ENCODE data around the gene CCDC177.

DNA sequence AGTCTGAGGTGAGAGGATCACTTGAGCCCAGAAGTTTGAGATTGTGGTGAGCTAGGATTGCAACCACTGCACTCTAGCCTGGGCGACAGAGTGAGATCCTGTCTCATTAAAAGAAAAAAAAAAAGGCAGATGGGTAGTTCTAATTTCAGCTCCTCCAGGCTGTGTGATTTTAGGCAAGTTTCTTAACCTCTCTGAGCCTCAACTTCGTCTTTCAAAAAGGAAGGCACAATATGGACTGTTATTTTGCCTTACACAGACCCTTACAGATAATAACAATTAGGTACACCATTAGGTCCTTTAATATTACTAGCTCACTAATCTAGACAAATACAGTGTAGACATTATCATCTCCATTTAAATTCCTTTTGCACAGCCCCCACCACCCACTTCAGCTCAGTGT is 4.8 kb upstream of the CCDC177 start:
- TF ChIP-seq, protein P1, sequence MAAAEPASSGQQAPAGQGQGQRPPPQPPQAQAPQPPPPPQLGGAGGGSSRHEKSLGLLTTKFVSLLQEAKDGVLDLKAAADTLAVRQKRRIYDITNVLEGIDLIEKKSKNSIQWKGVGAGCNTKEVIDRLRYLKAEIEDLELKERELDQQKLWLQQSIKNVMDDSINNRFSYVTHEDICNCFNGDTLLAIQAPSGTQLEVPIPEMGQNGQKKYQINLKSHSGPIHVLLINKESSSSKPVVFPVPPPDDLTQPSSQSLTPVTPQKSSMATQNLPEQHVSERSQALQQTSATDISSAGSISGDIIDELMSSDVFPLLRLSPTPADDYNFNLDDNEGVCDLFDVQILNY (CRISPR knock-in tag; IDR thresholded peaks at IDR 0.05), result no peak
- no peak for TF ChIP-seq ZFP1 (CRISPR knock-in tag; IDR thresholded peaks at IDR 0.05)
- TF ChIP-seq TEAD1 (CRISPR knock-in tag; IDR thresholded peaks at IDR 0.05), result no peak
- TF ChIP-seq, protein P2, sequence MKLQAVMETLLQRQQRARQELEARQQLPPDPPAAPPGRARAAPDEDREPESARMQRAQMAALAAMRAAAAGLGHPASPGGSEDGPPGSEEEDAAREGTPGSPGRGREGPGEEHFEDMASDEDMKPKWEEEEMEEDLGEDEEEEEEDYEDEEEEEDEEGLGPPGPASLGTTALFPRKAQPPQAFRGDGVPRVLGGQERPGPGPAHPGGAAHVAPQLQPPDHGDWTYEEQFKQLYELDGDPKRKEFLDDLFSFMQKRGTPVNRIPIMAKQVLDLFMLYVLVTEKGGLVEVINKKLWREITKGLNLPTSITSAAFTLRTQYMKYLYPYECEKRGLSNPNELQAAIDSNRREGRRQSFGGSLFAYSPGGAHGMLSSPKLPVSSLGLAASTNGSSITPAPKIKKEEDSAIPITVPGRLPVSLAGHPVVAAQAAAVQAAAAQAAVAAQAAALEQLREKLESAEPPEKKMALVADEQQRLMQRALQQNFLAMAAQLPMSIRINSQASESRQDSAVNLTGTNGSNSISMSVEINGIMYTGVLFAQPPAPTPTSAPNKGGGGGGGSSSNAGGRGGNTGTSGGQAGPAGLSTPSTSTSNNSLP (IDR thresholded peaks at IDR 0.05; ENCODE audit: borderline replicate concordance, low read depth, low read length), result no peak
- no peak for TF ChIP-seq CREB1 (IDR thresholded peaks at IDR 0.05)
- TF ChIP-seq CREB1 (CRISPR knock-in tag; IDR thresholded peaks at IDR 0.05), result no peak
- no peak for TF ChIP-seq RBM15 (IDR thresholded peaks at IDR 0.05; ENCODE audit: insufficient read depth, low read length)
- TF ChIP-seq TAF15 (IDR thresholded peaks at IDR 0.05; ENCODE audit: low read depth, low read length), result no peak
- TF ChIP-seq, protein P3, sequence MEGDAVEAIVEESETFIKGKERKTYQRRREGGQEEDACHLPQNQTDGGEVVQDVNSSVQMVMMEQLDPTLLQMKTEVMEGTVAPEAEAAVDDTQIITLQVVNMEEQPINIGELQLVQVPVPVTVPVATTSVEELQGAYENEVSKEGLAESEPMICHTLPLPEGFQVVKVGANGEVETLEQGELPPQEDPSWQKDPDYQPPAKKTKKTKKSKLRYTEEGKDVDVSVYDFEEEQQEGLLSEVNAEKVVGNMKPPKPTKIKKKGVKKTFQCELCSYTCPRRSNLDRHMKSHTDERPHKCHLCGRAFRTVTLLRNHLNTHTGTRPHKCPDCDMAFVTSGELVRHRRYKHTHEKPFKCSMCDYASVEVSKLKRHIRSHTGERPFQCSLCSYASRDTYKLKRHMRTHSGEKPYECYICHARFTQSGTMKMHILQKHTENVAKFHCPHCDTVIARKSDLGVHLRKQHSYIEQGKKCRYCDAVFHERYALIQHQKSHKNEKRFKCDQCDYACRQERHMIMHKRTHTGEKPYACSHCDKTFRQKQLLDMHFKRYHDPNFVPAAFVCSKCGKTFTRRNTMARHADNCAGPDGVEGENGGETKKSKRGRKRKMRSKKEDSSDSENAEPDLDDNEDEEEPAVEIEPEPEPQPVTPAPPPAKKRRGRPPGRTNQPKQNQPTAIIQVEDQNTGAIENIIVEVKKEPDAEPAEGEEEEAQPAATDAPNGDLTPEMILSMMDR (IDR thresholded peaks at IDR 0.05 in 2 of 3, conservative IDR thresholded peaks at IDR 0.05 in 1 of 3; ENCODE audit: insufficient read depth in 2 of 3, low read depth in 1 of 3, low read length in 3 of 3), result no peak
